Cardiac fibroblast (primary cell): Measurements from ENCODE around the gene OSBPL5.
A peak's percentile ranks its signal among the peaks of the same experiment; 100 is the strongest.

Source experiments
- DNase-seq, 2 donors: peaks; one replicate each; pipeline versions ENCODE4 v3.0.0 to v3.0.0-alpha.2; 2010; ENCODE audit warnings: low read depth in 2 of 2
- H3K4me3 ChIP-seq, 2 donors: replicated peaks in 1 of 2; 1 replicate in 1 of 2; 2 replicates in 1 of 2; pipeline ENCODE4 v1.5.1; 2011; ENCODE audit warnings: low read depth in 2 of 2, low read length in 2 of 2, mild to moderate bottlenecking in 2 of 2, moderate library complexity in 1 of 2
- CTCF ChIP-seq: IDR thresholded peaks from one replicate; pipeline ENCODE4 v1.5.1; 2011; ENCODE audit warnings: low read depth, mild to moderate bottlenecking, low read length, inconsistent platforms

The OSBPL5 gene

GRCh38 chr11:3043315-3043871 is 121.7 kb downstream of the OSBPL5 start:
- H3K4me3 ChIP-seq: no peak overlapping the region
- DNase-seq: peak; percentile 32 to 70
- no peak for TF ChIP-seq CTCF

GRCh38 chr11:3042496-3043314 is 122.4 kb downstream of the OSBPL5 start:
- no peak for TF ChIP-seq CTCF
- no peak for DNase-seq
- H3K4me3 ChIP-seq: no peak overlapping the region

- H3K4me3 ChIP-seq: no peak overlapping the region
- no peak for DNase-seq
- TF ChIP-seq CTCF: no peak
Observed at GRCh38 chr11:3041699-3042441, 123.2 kb downstream of the OSBPL5 start.

GRCh38 chr11:3040881-3041280 is 124.2 kb downstream of the OSBPL5 start:
- no peak overlapping the region for H3K4me3 ChIP-seq
- no peak for DNase-seq
- TF ChIP-seq CTCF: no peak

GRCh38 chr11:3037945-3038271 is 127.2 kb downstream of the OSBPL5 start:
- no peak for TF ChIP-seq CTCF
- no peak overlapping the region for H3K4me3 ChIP-seq
- DNase-seq: no peak
